ENCODE data around the gene TASP1. TPM values are rescaled to one million over a fixed set of nuclear protein-coding genes. Genes with fewer than 3 reads are reported as not detected.

The TASP1 gene
- total and polyA plus RNA-seq, 2 donors (not counting 3 experiments of a cell fraction or from before 2014, with no cell fraction given), result 3.5 to 8.9 TPM

DNA sequence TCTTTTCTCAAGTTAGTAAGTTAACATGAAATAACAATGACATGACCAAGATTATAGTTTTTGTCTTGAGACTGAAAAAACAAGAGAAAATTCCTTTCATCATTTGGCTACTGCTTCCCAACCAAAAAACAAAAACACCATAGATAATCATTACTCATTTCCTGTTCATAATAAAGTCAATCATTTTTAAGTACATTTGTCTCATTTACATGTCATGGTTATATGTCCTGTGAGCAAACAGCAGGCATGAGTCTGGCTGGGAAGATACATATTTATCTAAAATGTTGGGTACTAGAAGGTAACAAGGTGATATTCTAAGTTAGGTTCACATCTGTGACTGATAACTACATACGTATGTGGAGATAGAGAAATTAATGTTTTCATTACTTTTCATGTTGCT, 237.1 kb downstream of the TASP1 start:
- dilution Hi-C loops (cut with MboI; ENCODE audit: extremely low pct_ligation_motif_present, low sequenced_read_pairs), result no loop called here
- intact Hi-C loops (cut with micrococcal nuclease), result no loop called here
- Histone ChIP-seq H2AFZ (ENCODE audit: low read depth, low read length) (no peak overlapping the region), H3K4me2 (ENCODE audit: insufficient read depth, low read length) (no peak overlapping the region), H3K9me3 (replicated peaks; ENCODE audit: control insufficient read depth, insufficient read depth, low read length) (no peaks in the 10 kb centered on the region), H3K79me2 (ENCODE audit: control insufficient read depth, insufficient read depth, low read length) (no peaks in the 10 kb centered on the region), H3K9ac (replicated peaks; ENCODE audit: extremely low read depth, insufficient read depth, low read length) (no peak overlapping the region), H3K4me3 (replicated peaks in 1 of 3; ENCODE audit: insufficient read depth in 1 of 3, low read depth in 1 of 3, low read length in 3 of 3) (no peak overlapping the region), H3K27ac (ENCODE audit: insufficient read depth, low read depth, low read length) (no peak overlapping the region), H3K36me3 (ENCODE audit: control insufficient read depth in 2 of 2, extremely low read depth in 1 of 2, insufficient read depth in 2 of 2, low read length in 2 of 2) (no peaks in the 10 kb centered on the region), H3K9me1 (replicated peaks; ENCODE audit: control insufficient read depth, extremely low read depth, insufficient read depth, low read length) (no peaks in the 10 kb centered on the region), H3K4me1 (ENCODE audit: control insufficient read depth, extremely low read depth, insufficient read depth, low read length) (peaks cover 9% of the 10 kb centered on the region), H4K20me1 (replicated peaks; ENCODE audit: control insufficient read depth, extremely low read depth, insufficient read depth, low read length) (no peaks in the 10 kb centered on the region), H3K27me3 (ENCODE audit: control insufficient read depth in 2 of 2, insufficient read depth in 2 of 2, low read length in 2 of 2) (no peaks in the 10 kb centered on the region)
- CTCF ChIA-PET, result no interaction called here
- no TSS peak for BruUV-seq (replicated peaks)
- peak; percentile 45 for DNase-seq (ENCODE audit: low read depth, low spot score)
- POLR2A ChIA-PET, result no interaction called here
- peak; percentile 37 for TF ChIP-seq JUN (IDR thresholded peaks at IDR 0.05; ENCODE audit: borderline replicate concordance, insufficient read depth, insufficient read length, low read depth)
- TF ChIP-seq, protein P1, sequence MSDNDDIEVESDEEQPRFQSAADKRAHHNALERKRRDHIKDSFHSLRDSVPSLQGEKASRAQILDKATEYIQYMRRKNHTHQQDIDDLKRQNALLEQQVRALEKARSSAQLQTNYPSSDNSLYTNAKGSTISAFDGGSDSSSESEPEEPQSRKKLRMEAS (IDR thresholded peaks at IDR 0.05; ENCODE audit: insufficient read depth, insufficient read length), result no peak
- FAIRE-seq, result peak; percentile 28

DNA sequence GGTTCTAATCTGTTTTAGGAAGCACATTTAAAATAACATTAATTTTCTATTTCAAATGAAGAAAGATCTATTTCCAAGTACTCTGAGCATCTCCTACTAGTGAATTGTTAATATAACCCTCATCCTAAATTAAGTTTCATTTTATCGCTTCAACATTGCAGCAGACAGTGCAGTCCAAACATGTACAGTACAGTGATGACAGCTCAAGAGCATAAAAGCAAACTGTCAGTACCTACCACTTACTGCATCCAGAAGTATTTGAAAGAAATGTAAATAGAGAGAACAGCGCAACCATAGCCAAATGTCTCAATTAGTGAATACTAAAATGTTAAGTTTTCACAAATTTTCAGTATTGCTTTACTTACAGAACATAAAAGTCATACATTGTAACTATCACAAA, 238.3 kb downstream of the TASP1 start:
- Histone ChIP-seq H4K20me1 (replicated peaks; ENCODE audit: control insufficient read depth, extremely low read depth, insufficient read depth, low read length) (no peaks in the 10 kb centered on the region), H3K9me1 (replicated peaks; ENCODE audit: control insufficient read depth, extremely low read depth, insufficient read depth, low read length) (no peaks in the 10 kb centered on the region), H3K4me2 (ENCODE audit: insufficient read depth, low read length) (no peak overlapping the region), H3K79me2 (ENCODE audit: control insufficient read depth, insufficient read depth, low read length) (no peaks in the 10 kb centered on the region), H3K27me3 (ENCODE audit: control insufficient read depth in 2 of 2, insufficient read depth in 2 of 2, low read length in 2 of 2) (no peaks in the 10 kb centered on the region), H2AFZ (ENCODE audit: low read depth, low read length) (no peak overlapping the region), H3K9ac (replicated peaks; ENCODE audit: extremely low read depth, insufficient read depth, low read length) (no peak overlapping the region), H3K36me3 (ENCODE audit: control insufficient read depth in 2 of 2, extremely low read depth in 1 of 2, insufficient read depth in 2 of 2, low read length in 2 of 2) (no peaks in the 10 kb centered on the region), H3K9me3 (replicated peaks; ENCODE audit: control insufficient read depth, insufficient read depth, low read length) (no peaks in the 10 kb centered on the region), H3K4me1 (ENCODE audit: control insufficient read depth, extremely low read depth, insufficient read depth, low read length) (peaks cover 9% of the 10 kb centered on the region), H3K4me3 (replicated peaks in 1 of 3; ENCODE audit: insufficient read depth in 1 of 3, low read depth in 1 of 3, low read length in 3 of 3) (no peak overlapping the region), H3K27ac (ENCODE audit: insufficient read depth, low read depth, low read length) (no peak overlapping the region)
- POLR2A ChIA-PET, result no interaction called here
- BruUV-seq (replicated peaks), result no TSS peak
- dilution Hi-C loops (cut with MboI; ENCODE audit: extremely low pct_ligation_motif_present, low sequenced_read_pairs) (no loop called here), intact Hi-C loops (cut with micrococcal nuclease) (no loop called here)
- FAIRE-seq, result no peak
- TF ChIP-seq JUN (IDR thresholded peaks at IDR 0.05; ENCODE audit: borderline replicate concordance, insufficient read depth, insufficient read length, low read depth), result no peak
- TF ChIP-seq, protein P1 (IDR thresholded peaks at IDR 0.05; ENCODE audit: insufficient read depth, insufficient read length), result no peak
- no peak for TF ChIP-seq POLR2AphosphoS5 (IDR thresholded peaks at IDR 0.05; ENCODE audit: insufficient read depth, low read depth, low read length)
- DNase-seq (ENCODE audit: low read depth, low spot score), result no peak
- CTCF ChIA-PET, result no interaction called here

All from endothelial cell of umbilical vein (primary cell).